ENCODE measurements around the gene ATF5.
A peak's percentile ranks its signal among the peaks of the same experiment; 100 is the strongest.

The ATF5 gene

DNA sequence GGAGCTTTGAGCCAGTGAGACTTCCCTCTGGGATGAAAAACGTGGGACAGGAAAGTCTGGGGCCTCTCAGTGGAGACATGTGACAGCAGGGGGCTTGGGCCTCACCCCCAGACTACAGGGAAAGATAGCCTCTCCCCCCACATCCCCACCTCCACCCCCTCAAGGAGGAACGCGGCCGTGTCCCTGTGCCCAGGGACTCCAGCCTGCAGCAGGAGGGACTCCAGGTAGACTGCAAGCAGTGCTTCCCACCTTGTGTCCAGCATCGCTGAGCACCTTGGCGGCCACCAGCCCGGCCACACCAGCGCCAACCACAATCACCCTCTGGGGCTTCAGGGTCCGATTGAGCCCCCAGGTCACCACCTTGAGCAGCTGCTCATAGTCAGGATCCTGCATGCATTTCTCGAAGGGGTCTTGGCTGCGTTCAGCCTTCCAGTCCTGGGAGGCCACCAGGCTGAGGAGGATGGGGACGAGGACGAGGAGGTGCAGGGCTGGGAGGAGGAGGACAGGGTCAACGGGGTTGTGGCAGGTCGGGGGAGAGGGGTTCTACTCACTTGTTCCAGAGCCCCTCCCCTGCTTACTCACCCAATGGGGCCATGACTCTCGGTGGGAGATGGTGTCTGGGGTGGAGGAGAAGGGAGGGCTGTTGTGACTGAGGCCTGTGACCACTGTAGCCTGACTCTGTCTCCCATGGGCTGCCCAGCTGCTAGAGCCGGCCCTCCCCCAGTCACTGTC lies 33.3 kb upstream of the ATF5 start:
- DNase-seq, result no peak

DNA sequence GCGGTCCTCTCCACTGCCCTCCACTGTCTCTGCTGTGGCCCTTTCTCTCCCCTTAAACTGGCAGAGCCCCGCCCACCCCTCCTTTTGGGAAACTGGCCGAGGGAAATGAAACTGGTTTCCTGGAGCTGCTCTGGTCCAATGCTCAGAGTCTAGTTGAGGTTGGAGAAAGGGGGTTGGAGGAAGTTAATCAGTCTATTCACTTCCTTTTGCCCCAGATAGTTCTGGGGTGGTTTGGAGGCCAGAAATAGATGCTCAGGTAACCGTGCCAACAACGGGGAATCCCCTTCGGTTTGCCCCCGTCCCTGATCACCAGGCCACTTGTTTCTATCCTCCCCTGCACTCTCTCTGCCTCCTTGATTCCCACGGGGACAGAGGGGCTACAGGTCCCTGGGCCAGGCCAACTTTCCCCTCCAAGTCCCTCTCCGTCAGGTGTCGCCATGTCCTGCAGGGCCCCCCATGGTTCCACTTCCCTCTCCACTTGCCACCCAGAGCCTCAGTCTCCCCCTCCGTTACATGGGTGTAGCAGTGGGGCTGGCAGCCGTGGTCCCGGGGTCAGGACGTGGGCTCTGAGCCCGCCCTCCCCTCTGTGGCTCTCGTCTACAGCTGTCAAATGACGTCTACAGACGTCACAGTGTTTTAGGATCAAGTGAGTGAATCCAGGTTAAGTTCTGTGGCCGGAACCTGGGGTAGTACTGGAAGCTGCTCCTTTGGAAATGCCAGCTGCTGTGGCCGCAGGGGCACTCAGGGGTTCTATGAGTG lies 32.0 kb upstream of the ATF5 start, which contains the start of gene IL4I1:
TSS of gene IL4I1 (minus strand) at position 25 of the 759 bp plus-strand sequence. CDS start 727 bp downstream, outside the sequence.
- peak; percentile 85 to 90 for DNase-seq

DNA sequence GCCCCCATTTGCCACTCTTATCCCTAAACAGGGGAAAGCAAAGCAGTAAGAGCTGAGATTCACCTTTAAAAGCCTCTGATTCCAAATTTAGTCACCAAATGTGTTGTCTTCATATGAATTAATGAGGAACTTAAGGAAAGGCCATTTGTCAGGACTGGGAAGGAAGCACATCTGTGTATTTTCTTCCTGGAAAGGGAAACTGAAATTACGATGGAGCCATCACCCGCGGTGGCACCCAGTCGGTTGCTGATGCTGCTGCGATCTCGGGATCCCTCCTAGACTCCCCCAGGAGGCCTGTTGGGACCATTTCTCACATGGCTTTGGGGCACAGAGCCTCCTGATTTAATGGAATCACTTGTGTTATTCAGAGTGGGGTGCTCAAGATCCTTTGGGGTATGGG lies 24.9 kb upstream of the ATF5 start:
- DNase-seq, result peak in 1 of 2 donors; percentile 29

DNA sequence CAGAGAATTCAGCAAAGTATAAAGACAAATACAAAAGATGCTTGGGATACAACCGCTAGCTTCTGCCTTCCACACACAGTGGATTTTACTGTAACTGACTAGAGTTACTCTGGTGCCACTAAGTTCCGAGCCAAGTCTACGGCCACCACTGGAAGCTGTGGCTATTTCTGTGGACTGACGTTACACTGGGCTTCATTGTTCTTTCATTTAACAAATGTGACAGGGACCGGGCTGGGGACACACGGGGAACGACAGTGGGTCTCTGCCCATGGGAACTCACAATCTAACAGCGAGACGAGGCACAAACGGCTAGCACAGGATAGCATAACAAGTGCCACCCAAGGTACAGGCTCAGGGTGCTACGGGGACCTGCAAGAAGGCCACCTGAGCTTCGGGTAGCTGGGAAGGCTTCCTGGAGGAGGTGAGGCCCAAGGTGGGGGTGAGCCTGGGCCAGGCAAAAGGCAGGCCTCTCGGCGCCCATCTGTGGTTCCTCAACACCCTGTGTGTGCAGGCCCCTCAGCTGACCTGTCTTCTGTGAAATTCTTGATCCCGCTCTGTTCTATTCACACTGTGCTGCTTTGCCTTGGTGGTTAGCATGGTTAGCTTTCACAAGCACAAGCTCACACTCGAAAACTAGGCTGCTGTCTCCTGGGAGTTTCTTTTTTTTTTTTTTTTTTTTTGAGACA lies 22.0 kb upstream of the ATF5 start:
- DNase-seq, result no peak

DNA sequence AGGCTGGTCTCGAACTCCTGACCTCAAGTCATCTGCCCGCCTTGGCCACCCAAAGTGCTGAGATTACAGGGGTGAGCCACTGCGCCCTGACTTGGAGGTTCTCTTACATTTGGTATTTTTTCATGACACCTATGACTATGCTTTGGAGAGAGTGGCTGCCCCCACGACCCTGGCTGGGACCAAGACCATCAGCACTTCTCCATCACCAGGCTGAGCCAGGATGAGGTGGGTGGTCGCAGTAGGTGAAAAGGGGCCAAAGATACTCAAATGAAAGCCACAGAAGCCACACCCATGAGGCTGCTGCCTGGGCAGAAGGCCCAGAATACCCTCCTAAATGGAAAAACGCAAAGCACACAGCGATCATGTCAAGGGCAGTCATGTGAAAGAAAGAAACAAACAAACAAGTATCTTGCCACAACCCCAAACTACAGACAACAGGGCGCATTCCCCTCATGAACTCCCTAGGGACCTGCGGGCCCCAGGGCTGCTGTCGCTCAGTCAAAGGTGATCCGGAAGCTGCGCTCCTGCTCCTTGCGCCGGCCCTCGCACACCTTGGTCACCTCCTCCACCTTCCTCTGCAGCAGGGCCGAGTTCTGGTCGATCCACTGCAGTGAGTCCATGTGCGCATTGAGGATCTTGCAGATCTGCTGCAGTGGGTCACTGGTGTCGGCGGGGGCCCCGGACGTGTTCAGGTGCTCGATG lies 21.1 kb upstream of the ATF5 start:
- DNase-seq, result peak in 1 of 2 donors; percentile 12

DNA sequence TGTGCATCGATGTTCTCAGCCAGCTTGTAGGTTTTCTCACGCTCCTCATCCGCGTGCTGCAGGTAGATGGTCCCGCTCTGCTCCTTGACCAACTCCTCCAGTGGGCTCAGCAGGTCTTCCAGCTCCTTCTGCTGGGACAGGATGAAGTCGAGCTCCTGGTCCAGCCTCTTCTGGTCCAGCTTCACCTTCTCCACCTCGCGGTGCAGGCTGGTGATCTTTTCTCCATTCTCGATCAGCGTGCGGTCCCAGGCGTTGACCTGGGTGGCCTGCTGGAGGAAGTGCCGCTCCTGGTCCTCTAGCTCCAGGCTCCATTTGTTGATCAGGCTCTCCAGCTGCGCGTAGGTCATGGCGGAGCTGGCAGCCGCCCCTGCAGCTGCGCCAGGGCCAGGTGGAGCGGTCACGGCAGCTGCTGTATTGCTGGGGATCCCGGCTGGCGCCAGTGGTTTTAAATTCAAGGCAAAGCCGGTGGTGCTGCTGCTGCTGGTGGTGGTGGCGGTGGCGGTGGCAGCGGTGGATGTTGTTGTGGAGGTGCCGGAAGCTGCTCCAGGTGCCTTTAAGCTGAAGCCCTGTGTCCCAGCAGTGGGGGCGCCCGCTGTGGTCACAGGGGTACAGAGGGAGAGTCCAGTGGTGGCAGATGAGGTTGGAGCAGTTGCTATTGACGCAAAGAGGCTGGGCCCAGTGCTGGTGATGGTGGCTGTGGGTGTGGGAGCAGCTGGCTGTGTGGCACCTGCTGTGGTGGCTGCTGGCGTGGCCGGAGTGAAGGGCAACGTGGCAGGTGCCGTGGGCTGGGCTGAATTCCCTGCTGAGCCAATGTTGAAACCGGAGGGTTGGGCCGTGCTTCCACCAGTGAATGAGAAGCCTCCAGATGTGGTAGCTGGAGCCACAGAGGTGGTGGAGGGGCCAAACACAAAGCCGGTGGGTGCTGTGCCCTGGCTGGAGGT lies 20.3 kb upstream of the ATF5 start:
- no peak for DNase-seq

DNA sequence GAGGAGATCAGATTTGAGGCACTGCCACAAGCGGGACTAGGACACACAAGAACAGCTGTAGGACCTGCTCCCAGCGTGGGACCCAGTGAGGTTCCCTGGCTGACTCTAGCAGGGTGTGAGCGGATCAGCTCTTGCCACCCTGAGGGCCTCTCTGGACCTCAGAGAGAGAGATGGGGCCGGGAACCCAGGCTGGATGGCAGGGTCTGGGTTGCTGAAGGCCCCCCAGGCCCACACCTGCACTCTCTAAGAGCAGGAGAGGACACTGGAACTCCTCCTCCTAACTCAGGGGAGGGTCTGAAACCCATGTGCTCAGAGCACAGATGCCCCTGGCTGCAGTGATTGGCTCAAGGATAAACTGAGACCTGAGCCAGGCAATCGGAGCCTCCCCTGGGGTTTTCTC lies 18.8 kb upstream of the ATF5 start:
- no peak for DNase-seq

DNA sequence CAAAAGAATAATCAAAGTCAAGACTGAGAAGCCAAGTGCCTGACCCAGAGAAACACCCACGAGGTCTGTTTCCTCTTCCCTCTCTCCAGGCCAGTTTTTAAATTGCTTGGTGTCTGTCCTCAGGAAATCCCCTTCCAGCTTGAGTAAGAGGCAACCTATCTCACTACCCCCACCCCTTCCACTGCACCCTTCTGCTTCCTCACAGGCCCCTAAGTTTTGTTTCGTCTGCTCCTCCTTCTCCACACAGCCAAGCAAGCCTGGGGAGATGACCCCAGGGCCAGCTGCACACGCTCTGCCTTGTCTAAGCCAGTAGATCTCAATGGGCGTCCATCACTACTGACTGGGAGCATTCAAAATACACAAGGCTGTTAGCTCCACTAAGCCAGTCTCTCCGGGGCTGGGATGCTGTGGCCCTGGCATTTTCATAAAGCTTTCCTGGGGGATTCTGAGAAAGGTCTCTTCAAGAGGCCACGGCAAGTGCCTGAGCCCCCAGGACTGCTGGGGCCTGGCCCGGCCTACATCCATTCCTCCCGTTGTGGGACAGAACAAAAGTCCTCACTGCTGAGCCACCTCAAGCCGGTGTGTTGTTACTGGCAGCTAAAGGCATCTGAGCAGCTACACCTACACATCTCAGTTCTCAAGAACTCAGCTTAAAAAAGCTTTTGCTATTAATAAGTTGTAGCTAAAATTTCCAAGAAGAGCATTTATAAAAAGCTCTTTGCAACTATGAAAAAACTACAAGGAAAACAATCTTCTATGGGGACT lies 17.4 kb upstream of the ATF5 start:
- DNase-seq, result peak; percentile 48 to 66

DNA sequence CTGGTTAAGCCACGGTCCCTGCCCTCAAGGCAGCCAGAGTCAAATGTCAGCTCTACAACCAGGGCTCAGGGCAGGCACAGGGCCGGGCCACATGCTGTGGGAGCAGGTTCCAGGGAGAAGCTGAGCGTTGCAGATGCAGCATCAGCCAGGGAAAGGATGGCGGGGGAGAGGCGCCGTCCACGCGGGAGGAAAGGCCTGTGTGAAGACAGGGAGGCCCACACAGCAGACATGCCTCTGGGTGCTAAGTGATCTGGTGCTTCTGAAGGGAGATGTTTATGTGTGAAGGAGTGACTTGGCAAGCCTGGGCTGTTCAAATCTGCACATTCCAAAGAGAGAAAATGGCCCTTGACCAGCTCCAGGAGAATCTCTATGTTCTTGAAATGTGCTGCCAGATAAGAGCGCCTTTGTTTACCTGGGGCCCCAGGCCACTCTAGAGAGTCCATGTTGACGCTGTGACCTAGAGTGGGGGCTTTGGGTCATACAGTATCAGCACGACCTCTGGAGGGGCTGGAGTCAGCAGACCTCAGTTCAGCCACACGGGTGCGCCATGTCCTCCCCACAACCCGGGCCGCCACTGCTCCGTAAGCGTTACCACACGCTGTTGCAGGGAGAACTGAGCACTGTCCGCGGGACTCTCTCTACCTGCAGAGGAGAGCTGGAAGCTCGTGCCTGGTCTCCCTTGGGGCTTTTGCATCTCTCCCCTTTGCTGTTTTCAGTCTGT lies 15.9 kb upstream of the ATF5 start:
- DNase-seq, result no peak

DNA sequence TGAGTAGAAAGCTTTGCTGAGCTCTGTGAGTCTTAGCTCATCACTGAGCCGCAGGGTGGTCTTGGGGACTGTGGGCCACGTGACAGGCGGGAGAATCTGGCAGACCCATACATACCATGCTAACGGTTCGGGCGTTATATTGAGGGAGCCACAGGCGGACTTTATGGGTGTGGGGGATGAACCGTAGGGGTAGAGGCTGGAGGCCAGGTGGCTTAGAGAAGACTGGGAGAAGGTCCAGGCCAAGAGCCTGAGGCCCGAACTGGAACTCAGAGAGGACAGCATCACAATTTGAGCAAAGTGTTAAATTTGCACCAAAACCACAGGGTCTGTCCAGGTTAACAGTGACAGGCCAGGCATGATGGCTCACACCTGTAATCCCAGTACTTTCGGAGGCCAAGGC lies 15.3 kb upstream of the ATF5 start:
- DNase-seq, result no peak

DNA sequence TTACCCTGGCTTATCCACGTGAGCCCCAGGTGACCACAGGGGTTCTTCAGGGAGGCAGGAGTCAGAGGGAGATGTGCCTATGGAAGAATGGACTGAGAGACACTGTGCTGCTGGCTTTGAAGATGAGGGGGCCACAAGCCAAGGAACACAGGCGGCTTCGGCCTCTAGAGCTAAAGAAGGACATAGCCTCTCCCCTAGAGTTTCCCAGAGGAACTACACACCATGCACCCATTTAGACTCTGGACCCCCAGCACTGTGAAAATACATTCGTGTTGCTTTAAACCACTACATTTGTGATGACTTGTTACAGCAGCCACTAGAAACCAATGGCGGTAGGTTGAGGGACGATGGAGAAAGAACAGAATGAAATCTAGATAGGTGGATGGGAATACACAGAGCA lies 13.7 kb upstream of the ATF5 start:
- no peak for DNase-seq

DNA sequence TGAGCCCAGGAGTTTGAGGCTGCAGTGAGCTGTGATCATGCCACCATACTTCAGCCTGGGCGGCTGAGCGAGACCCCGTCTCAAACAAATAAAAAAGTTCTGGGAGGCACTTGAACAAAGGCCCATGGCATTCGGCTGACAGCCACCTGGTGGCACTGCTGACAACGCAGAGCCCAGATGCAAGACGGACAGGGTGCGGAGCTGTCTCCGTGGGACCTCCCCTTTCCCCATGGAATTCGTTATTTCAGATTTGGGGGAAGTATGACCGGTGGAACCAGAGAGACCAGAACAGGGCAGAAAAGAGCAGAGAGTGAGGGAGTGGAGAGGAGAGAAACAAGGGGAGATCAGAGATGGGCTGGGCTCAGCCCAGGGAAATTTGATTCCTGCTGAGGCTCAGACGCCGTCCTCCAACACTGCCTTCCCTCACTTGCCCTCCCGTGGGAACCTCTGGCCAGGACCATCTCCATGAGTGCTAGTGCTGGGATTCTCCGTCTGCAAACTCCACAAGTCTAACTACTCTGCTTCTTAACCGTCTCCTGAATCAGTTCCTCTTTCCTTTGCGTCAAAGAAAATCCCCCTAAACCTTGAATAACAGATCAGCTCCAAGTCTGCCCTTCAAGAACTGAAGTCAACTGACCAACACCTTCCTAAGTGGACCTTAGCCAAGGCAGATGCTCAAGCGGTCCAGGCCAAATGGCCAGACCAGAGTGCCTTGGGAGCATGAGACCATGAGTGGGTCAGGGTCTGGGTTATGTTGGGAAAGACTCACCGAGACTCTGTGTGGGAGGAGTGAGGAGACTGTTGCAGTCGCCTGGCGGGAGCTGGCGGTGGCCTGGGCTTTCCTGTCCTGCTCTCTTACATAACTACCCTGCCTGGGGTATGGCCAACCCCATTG lies 11.9 kb upstream of the ATF5 start:
- DNase-seq, result no peak

DNA sequence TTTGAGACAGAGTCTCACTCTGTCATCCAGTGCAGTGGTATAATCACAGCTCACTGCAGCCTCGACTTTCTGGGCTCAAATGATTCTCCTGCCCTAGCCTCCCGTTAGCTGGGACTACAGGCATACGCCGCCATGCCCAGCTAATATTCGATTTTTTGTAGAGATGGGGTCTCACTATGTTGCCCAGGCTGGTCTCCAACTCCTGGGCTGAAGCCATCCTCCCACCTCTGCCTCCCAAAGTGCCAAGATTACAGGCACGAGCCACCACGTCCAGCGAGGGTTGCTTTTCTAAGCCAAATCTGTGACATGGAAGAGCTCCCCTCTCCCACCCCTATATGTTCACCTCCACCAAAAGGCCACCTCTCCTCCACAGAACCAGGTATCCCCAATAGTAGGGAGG lies 10.9 kb upstream of the ATF5 start:
- DNase-seq, result no peak

DNA sequence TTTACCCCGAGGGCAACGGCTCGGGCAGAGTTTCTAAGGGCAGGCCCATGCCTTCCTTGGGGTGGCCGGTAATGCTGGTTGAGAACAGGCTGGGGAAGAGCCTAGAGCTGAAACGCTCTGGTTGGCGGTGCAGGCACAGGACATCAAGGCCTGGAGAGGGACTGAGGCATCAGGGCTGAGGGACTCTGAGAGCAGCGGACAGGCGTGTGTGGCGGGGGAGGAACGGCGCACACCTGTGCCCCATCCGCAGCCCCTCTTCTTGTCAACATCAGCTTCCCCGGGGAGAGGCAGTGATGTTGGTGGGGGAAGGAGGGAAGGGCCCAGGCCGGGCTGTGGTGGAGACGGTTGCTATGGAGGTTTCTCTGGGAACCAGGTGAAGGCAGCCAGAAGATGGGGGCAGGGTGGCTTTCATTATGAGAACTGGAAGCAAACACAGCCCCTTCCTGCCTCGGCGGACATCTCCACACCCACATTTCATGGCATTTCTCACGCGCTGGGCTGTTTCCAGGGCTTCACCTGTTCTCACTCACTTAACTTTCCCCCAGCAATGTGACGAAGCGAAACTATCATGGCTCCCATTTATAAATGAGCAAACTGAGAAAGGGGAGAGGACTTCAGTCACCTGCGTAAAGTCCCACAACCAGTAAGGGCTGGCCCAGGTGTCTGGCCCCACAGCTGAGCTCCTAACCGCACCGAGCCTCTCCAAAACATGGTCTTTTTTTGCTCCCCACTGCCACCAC lies 8.2 kb upstream of the ATF5 start:
- no peak for DNase-seq

DNA sequence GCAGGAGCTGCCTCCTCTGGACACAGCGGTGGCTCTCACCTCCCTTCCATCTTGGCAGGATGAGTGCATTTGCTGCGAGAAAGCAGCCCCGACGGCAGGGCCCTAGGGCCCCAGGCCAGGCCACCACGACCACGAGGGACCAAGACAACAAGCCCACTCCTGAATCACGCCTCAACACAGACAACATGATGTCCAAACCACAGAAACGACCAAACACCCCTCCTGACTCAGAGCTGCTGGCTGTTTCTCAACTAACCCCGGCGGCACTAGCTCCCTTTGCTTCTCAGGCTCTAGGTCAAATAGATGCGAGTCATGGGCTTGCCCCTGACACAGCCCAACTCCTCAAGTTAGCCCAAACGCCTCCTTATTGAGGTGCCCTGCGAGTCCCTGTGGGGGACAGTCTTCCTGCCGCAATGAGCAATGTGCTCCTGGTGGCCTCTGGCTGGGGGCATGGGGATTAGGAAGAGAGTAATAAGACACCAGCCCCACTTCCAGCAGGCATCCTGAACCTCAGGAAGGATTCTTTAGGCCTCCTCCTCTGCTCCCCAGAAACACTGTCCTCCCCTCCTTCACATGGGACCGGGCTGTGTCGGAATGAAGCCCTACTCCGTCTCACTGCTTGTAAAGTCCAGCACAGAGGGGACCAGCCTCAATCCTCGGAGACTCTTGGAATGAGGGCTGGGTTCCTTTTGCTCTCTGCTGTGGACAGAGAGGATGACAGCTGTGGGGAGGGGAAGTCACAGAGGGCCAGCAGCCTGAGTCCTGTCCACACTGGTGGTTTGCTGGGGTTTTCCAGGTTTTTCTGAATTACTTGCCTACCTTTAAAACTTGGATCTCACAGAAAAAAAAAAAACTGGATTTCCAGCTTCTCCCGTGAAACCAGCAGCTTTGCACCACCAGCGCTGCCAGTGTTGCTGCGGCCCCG lies 6.9 kb upstream of the ATF5 start:
- no peak for DNase-seq

DNA sequence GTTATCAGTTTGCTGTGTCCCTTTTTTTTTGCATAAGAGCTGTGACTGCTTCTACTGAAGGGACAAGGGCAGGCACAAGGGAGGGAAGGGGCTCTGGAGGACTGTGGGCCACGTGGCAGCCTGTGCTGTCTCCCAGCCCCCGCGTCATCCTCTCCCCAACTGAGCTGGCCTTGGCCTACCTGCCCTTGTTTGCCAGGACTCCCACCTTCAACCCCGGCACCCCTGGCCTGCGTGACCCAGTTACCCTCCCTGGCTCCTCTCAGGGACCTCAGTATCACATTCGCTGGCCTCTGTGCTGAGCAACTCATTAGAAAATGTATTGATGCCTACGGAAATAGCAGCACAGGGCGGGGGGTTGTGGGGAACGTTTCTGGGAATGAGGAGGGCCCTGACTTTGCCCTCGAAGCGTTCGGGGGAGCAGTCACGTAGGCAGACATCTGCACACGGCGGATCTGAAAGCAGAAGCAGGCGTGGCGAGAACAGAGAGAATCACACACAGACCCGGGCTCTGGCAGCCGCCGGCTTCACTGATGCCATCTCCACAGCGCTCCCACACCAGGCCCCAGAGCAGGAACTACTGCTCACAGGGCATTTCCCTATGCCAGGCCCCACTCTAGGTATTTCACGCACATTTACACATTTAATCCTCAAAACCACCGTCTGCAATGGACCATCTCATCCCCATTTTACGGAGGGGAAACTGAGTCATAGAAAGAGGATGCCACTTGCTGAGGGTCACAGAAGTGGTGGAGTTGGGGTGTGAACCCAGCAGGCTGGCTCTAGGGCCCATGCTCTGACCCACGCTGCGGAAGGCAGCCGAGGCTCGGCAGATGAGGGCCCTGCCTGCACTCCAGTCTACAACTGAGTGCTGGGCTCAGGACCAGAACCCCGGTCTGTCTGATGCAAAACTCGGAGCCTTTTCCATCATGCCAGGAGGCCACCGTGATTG lies 5.7 kb upstream of the ATF5 start:
- DNase-seq, result no peak
